HPDE6-E6E7 (cell line): ENCODE measurements around the gene DCUN1D4.

Experiments used
- DNase-seq: peaks from one replicate; pipeline ENCODE4 v3.0.0; 2011; ENCODE audit warnings: missing footprints; ENCODE audit errors: extremely low spot score

Gene DCUN1D4

GRCh38 chr4:51853027-51853682 lies 10.2 kb downstream of the DCUN1D4 start:
- DNase-seq = no peak

GRCh38 chr4:51855270-51855669 lies 12.3 kb downstream of the DCUN1D4 start:
- DNase-seq = no peak

GRCh38 chr4:51855751-51856150 lies 12.8 kb downstream of the DCUN1D4 start:
- no peak for DNase-seq

- no peak for DNase-seq
Observed at GRCh38 chr4:51858605-51859202, 15.8 kb downstream of the DCUN1D4 start.

GRCh38 chr4:51859476-51860031 lies 16.6 kb downstream of the DCUN1D4 start:
- DNase-seq = no peak

- no peak for DNase-seq
Observed at GRCh38 chr4:51862199-51862598, 19.2 kb downstream of the DCUN1D4 start.

- no peak for DNase-seq
Observed at GRCh38 chr4:51862781-51863180, 19.8 kb downstream of the DCUN1D4 start.

GRCh38 chr4:51865717-51866116 lies 22.8 kb downstream of the DCUN1D4 start:
- DNase-seq = no peak

- no peak for DNase-seq
Observed at GRCh38 chr4:51866835-51867234, 23.9 kb downstream of the DCUN1D4 start.

- DNase-seq = no peak
Observed at GRCh38 chr4:51867689-51868448, 24.9 kb downstream of the DCUN1D4 start.

GRCh38 chr4:51868449-51868847 lies 25.5 kb downstream of the DCUN1D4 start:
- no peak for DNase-seq

GRCh38 chr4:51870441-51871188 lies 27.7 kb downstream of the DCUN1D4 start:
- DNase-seq = no peak

- DNase-seq = no peak
Observed at GRCh38 chr4:51872283-51872997, 29.5 kb downstream of the DCUN1D4 start.

- DNase-seq = no peak
Observed at GRCh38 chr4:51874551-51874950, 31.6 kb downstream of the DCUN1D4 start.

GRCh38 chr4:51878431-51878830 lies 35.5 kb downstream of the DCUN1D4 start:
- DNase-seq = no peak

GRCh38 chr4:51880016-51880915 lies 37.3 kb downstream of the DCUN1D4 start:
- no peak for DNase-seq

- no peak for DNase-seq
Observed at GRCh38 chr4:51884055-51884454, 41.1 kb downstream of the DCUN1D4 start.

- DNase-seq = no peak
Observed at GRCh38 chr4:51884606-51885005, 41.7 kb downstream of the DCUN1D4 start.

GRCh38 chr4:51885363-51885762 lies 42.4 kb downstream of the DCUN1D4 start:
- DNase-seq = no peak

- no peak for DNase-seq
Observed at GRCh38 chr4:51890760-51891159, 47.8 kb downstream of the DCUN1D4 start.
